Measurements from ENCODE around the gene OPN4. TPM values are rescaled to one million over a fixed set of nuclear protein-coding genes. Genes with fewer than 3 reads are reported as not detected.

OPN4 gene
- total and polyA plus RNA-seq, 2 of the 8 experiments (the other 6 are each of a cell fraction or from before 2014, with no cell fraction given) = not detected

GRCh38 chr10:86677374-86677773 is 23.0 kb downstream of the OPN4 start:
- POLR2A ChIA-PET (ENCODE audit: partially characterized antibody) = no interaction called here
- Histone ChIP-seq H3K36me3 (ENCODE audit: control insufficient read depth in 2 of 4, insufficient read depth in 4 of 4, low read length in 3 of 4) (no peaks in the 10 kb centered on the region), H2AK5ac (ENCODE audit: low read depth, low read length) (no peak overlapping the region)

More at GRCh38 chr10:86677374-86677773, 23.0 kb downstream of the OPN4 start:
- TF ChIP-seq RNF2 (IDR thresholded peaks at IDR 0.05; ENCODE audit: borderline replicate concordance, low read depth, low read length, missing control alignments, poor library complexity, severe bottlenecking) (no peak), MAX (IDR thresholded peaks at IDR 0.05) (no peak), RBBP5 (IDR thresholded peaks at IDR 0.05; ENCODE audit: borderline replicate concordance, low read depth, low read length) (no peak), SP1 (IDR thresholded peaks at IDR 0.05; ENCODE audit: low read depth, low read length) (no peak), KDM1A (IDR thresholded peaks at IDR 0.05; ENCODE audit: borderline replicate concordance, low read length) (no peak), SP2 (IDR thresholded peaks at IDR 0.05; ENCODE audit: low read length) (no peak), TCF12 (IDR thresholded peaks at IDR 0.05; ENCODE audit: low read depth, low read length) (no peak), POU5F1 (IDR thresholded peaks at IDR 0.05; ENCODE audit: low read depth, low read length) (no peak), NRF1 (IDR thresholded peaks at IDR 0.05; ENCODE audit: low read depth, low read length) (no peak), KDM5A (IDR thresholded peaks at IDR 0.05; ENCODE audit: low read length) (no peak), RAD21 (IDR thresholded peaks at IDR 0.05 in 1 of 2, conservative IDR thresholded peaks at IDR 0.05 in 1 of 2; ENCODE audit: low read depth in 2 of 2, low read length in 2 of 2) (no peak)
- Histone ChIP-seq H3K56ac (replicated peaks; ENCODE audit: insufficient read length, low read depth, low read length) (no peak overlapping the region), H2AFZ (ENCODE audit: low read length) (no peak overlapping the region), H3K27ac (ENCODE audit: low read depth, low read length) (no peak overlapping the region), H4K91ac (replicated peaks; ENCODE audit: insufficient read length, low read length) (no peak overlapping the region), H2BK5ac (ENCODE audit: low read depth, low read length) (no peak overlapping the region), H3K4ac (replicated peaks; ENCODE audit: insufficient read length, low read depth, low read length) (no peak overlapping the region), H3K14ac (ENCODE audit: insufficient read length) (no peak overlapping the region), H3K23me2 (ENCODE audit: low read depth, low read length) (no peaks in the 10 kb centered on the region), H3K79me2 (ENCODE audit: control insufficient read depth in 1 of 2, insufficient read depth in 2 of 2, low read length in 2 of 2) (no peaks in the 10 kb centered on the region), H3K79me1 (ENCODE audit: low read depth, low read length) (no peaks in the 10 kb centered on the region), H2BK120ac (replicated peaks; ENCODE audit: low read depth, low read length) (no peak overlapping the region), H2BK15ac (ENCODE audit: low read length) (no peak overlapping the region), H2BK12ac (ENCODE audit: low read depth, low read length) (no peak overlapping the region), H3K23ac (ENCODE audit: insufficient read length) (no peak overlapping the region), H3K4me3 (ENCODE audit: extremely low read depth in 1 of 4, insufficient read depth in 2 of 4, low read depth in 3 of 4, low read length in 4 of 4) (no peak overlapping the region), H2BK20ac (ENCODE audit: low read length) (no peak overlapping the region), H4K8ac (ENCODE audit: extremely low read depth, insufficient read depth, low read length) (no peak overlapping the region), H3K4me2 (ENCODE audit: insufficient read depth in 1 of 2, low read depth in 2 of 2, low read length in 2 of 2) (no peak overlapping the region), H3K4me1 (replicated peaks in 1 of 4; ENCODE audit: control insufficient read depth in 3 of 4, insufficient read depth in 4 of 4, low read length in 3 of 4) (peaks cover 0 to 24% (median 12%) of the 10 kb centered on the region in 4 experiments; a peak in 6 of 7 replicates), H4K20me1 (replicated peaks in 1 of 2; ENCODE audit: control insufficient read depth in 1 of 2, insufficient read depth in 2 of 2, low read length in 2 of 2) (no peaks in the 10 kb centered on the region), H4K5ac (ENCODE audit: insufficient read length, low read depth, low read length) (no peak overlapping the region), H3K9ac (replicated peaks in 1 of 4; ENCODE audit: extremely low read depth in 1 of 4, low read depth in 3 of 4, low read length in 3 of 4) (no peak overlapping the region), H3K18ac (ENCODE audit: extremely low read depth, low read length) (no peak overlapping the region), H3K9me3 (ENCODE audit: insufficient read depth in 2 of 2, low read depth in 1 of 2, low read length in 1 of 2) (no peaks in the 10 kb centered on the region), H3K27me3 (replicated peaks in 1 of 4; ENCODE audit: control insufficient read depth in 3 of 4, extremely low read depth in 1 of 4, insufficient read depth in 3 of 4, low read length in 3 of 4) (no peaks in the 10 kb centered on the region)
- FAIRE-seq (no peak), DNase-seq (ENCODE audit: low read depth in 1 of 2, low spot score in 2 of 2) (no peak)
- CTCF ChIA-PET (ENCODE audit: partially characterized antibody) = interaction anchor here (1.0 to 1.3 kb wide), 3 partner anchors 13 to 17 kb away, joined by 3 read pairs; no protein-coding TSS in a partner anchor
- 93% methylated on average over 6 of the region's 6 CpGs; no CpG with 5 or more reads in 1 of the 2 experiments for WGBS, 2 experiments (ENCODE audit: extremely low coverage in 1 of 2, insufficient coverage in 1 of 2, insufficient read length in 1 of 2, insufficient replicate concordance in 2 of 2, low coverage in 1 of 2, low lambda C conversion rate in 2 of 2, missing lambda C conversion rate in 1 of 2)

All from H1 (cell line).